Measurements from ENCODE around the gene CCDC6. TPM values are rescaled to one million over a fixed set of nuclear protein-coding genes. Genes with fewer than 3 reads are reported as not detected.

CCDC6 gene
- total RNA-seq, 1 experiment from 2014 or later, result 54.9 TPM

GRCh38 chr10:59838085-59838789, 68.1 kb downstream of the CCDC6 start:
- CTCF ChIA-PET, result no interaction called here
- BruUV-seq (replicated peaks), result no TSS peak
- no peak overlapping the region for H3K27ac ChIP-seq (ENCODE audit: low read depth, low read length)
- H2AFZ ChIP-seq (ENCODE audit: low read depth, low read length, poor library complexity, severe bottlenecking), result no peak overlapping the region
- H4K20me1 ChIP-seq (ENCODE audit: insufficient read depth), result no peaks in the 10 kb centered on the region
- H3K27me3 ChIP-seq (ENCODE audit: insufficient read depth, low read length), result no peaks in the 10 kb centered on the region
- no peak overlapping the region for H3K4me2 ChIP-seq (ENCODE audit: low read length)
- no peak for ATAC-seq
- H3K9me2 ChIP-seq (ENCODE audit: insufficient read depth), result no peaks in the 10 kb centered on the region
- no peaks in the 10 kb centered on the region for H3K36me3 ChIP-seq (ENCODE audit: control insufficient read depth in 1 of 2, insufficient read depth in 2 of 2, low read length in 2 of 2)
- H3K9me3 ChIP-seq (ENCODE audit: control insufficient read depth in 1 of 2, insufficient read depth in 1 of 2, low read depth in 1 of 2, low read length in 2 of 2), result no peaks in the 10 kb centered on the region
- H3K9ac ChIP-seq (ENCODE audit: low read length), result no peak overlapping the region
- H3K79me2 ChIP-seq (ENCODE audit: insufficient read depth, low read length), result no peaks in the 10 kb centered on the region
- H3K4me3 ChIP-seq (replicated peaks in 1 of 2; ENCODE audit: low read depth in 1 of 2, low read length in 2 of 2), result no peak overlapping the region
- POLR2A ChIA-PET, result no interaction called here
- H3K4me1 ChIP-seq (ENCODE audit: control insufficient read depth in 1 of 2, insufficient read depth in 2 of 2, low read length in 2 of 2), result no peaks in the 10 kb centered on the region
- intact Hi-C loops (cut with micrococcal nuclease), result loop anchor here (10.0 kb wide), 1 partner anchor 883 kb away; no protein-coding TSS in a partner anchor
- DNase-seq (ENCODE audit: low read depth, low spot score), result no peak
- RAD21 ChIA-PET (ENCODE audit: low non-redundant PET in 1 of 2, low total read pairs in 2 of 2, uncharacterized antibody in 2 of 2, unreplicated experiment in 2 of 2), result no interaction called here
- TF ChIP-seq ZNF274 (IDR thresholded peaks at IDR 0.05; ENCODE audit: low read depth, low read length) (no peak), SP1 (IDR thresholded peaks at IDR 0.05; ENCODE audit: low read depth) (no peak), ZFX (IDR thresholded peaks at IDR 0.05) (no peak), ELF1 (IDR thresholded peaks at IDR 0.05; ENCODE audit: borderline replicate concordance, low read depth) (no peak), MAX (IDR thresholded peaks at IDR 0.05) (no peak), TCF7L2 (IDR thresholded peaks at IDR 0.05; ENCODE audit: borderline replicate concordance, extremely low read depth, insufficient read depth, insufficient read length) (no peak), CBX3 (IDR thresholded peaks at IDR 0.05; ENCODE audit: low read depth) (no peak), POLR2A (IDR thresholded peaks at IDR 0.05; ENCODE audit: borderline replicate concordance, extremely low read depth, insufficient read depth, insufficient read length) (no peak), SRF (IDR thresholded peaks at IDR 0.05; ENCODE audit: low read depth) (no peak), SIN3A (IDR thresholded peaks at IDR 0.05; ENCODE audit: low read depth) (no peak)

GRCh38 chr10:59833810-59834209, 72.5 kb downstream of the CCDC6 start:
- Histone ChIP-seq H3K27ac (ENCODE audit: low read depth, low read length) (no peak overlapping the region), H2AFZ (ENCODE audit: low read depth, low read length, poor library complexity, severe bottlenecking) (no peak overlapping the region), H3K36me3 (ENCODE audit: control insufficient read depth in 1 of 2, insufficient read depth in 2 of 2, low read length in 2 of 2) (0 out of 4 replicates have a peak, but pooled peaks cover 0 to 4% of the 10 kb centered on the region in 2 experiments), H4K20me1 (ENCODE audit: insufficient read depth) (peaks cover 11% of the 10 kb centered on the region; the same call in 1 of the 2 replicates), H3K4me3 (replicated peaks in 1 of 2; ENCODE audit: low read depth in 1 of 2, low read length in 2 of 2) (no peak overlapping the region), H3K9me2 (ENCODE audit: insufficient read depth) (no peaks in the 10 kb centered on the region), H3K79me2 (ENCODE audit: insufficient read depth, low read length) (peaks cover 5% of the 10 kb centered on the region; the same call in 1 of the 2 replicates), H3K9me3 (ENCODE audit: control insufficient read depth in 1 of 2, insufficient read depth in 1 of 2, low read depth in 1 of 2, low read length in 2 of 2) (no peaks in the 10 kb centered on the region), H3K27me3 (ENCODE audit: insufficient read depth, low read length) (no peaks in the 10 kb centered on the region), H3K4me2 (ENCODE audit: low read length) (no peak overlapping the region), H3K4me1 (ENCODE audit: control insufficient read depth in 1 of 2, insufficient read depth in 2 of 2, low read length in 2 of 2) (no peaks in the 10 kb centered on the region), H3K9ac (ENCODE audit: low read length) (no peak overlapping the region)
- ChIA-PET CTCF (interaction anchor here (2.1 kb wide), 1 partner anchor 207 kb away, joined by 5 read pairs; no protein-coding TSS in a partner anchor), RAD21 (ENCODE audit: low non-redundant PET in 1 of 2, low total read pairs in 2 of 2, uncharacterized antibody in 2 of 2, unreplicated experiment in 2 of 2) (no interaction called here), POLR2A (no interaction called here)
- TF ChIP-seq JUND (IDR thresholded peaks at IDR 0.05) (no peak), RAD21 (IDR thresholded peaks at IDR 0.05; ENCODE audit: low read depth) (0 out of 2 replicates have a peak, but pooled peaks have one; percentile 11)
- DNase-seq (ENCODE audit: low read depth, low spot score) (no peak), ATAC-seq (no peak)
- intact Hi-C loops (cut with micrococcal nuclease), result loop anchor here (5.0 to 10.0 kb wide), 2 partner anchors 879 to 1047 kb away; no protein-coding TSS in a partner anchor
- BruUV-seq (replicated peaks), result no TSS peak
